Uterus (tissue), 4 donors: Measurements from ENCODE around the gene DIAPH3. TPM values are rescaled to one million over a fixed set of nuclear protein-coding genes. Genes with fewer than 3 reads are reported as not detected.

Experiments used
- DNase-seq, 2 donors: peaks; one replicate each; pipeline ENCODE4 v3.0.0-alpha.2; 2019 to 2020
- H3K27ac ChIP-seq, 2 donors: fragments of 200-600 bp; sonication (generic); 1 replicate in 1 of 2; 2 replicates in 1 of 2; pipeline ENCODE4 v1.5.1; 2016 to 2018
- H3K27me3 ChIP-seq, 2 donors: fragments of 200-600 bp; sonication (generic); one replicate each; pipeline ENCODE4 v1.5.1; 2018 to 2019; ENCODE audit warnings: control low read depth in 1 of 2
- H3K36me3 ChIP-seq, 2 donors: fragments of 200-600 bp; sonication (generic); one replicate each; pipeline ENCODE4 v1.5.1; 2019; ENCODE audit warnings: control low read depth in 1 of 2
- H3K4me1 ChIP-seq, 2 donors: fragments of 200-600 bp; sonication (generic); one replicate each; pipeline ENCODE4 v1.5.1; 2018 to 2019; ENCODE audit warnings: control low read depth in 1 of 2
- H3K4me3 ChIP-seq, 2 donors: fragments of 200-600 bp; sonication (generic); 1 replicate in 1 of 2; 2 replicates in 1 of 2; pipeline ENCODE4 v1.5.1; 2018 to 2019; ENCODE audit warnings: mild to moderate bottlenecking in 1 of 2
- H3K9me3 ChIP-seq, 2 donors: fragments of 200-600 bp; sonication (generic); one replicate each; pipeline ENCODE4 v1.5.1; 2019; ENCODE audit warnings: control low read depth in 1 of 2
- CTCF ChIP-seq, 4 experiments: fragments of 200-600 bp in 2 of 4; fragments of 450-650 bp in 2 of 4; sonication (generic) in 2 of 4; IDR thresholded peaks; one replicate each; pipeline ENCODE4 v1.5.1; 2016 to 2019; ENCODE audit warnings: antibody characterized with exemption in 4 of 4, mild to moderate bottlenecking in 2 of 4, moderate library complexity in 1 of 4
- POLR2A ChIP-seq, 2 donors: fragments of 450-650 bp; IDR thresholded peaks; one replicate each; pipeline ENCODE4 v1.6.1; 2016; ENCODE audit warnings: antibody characterized with exemption in 2 of 2, mild to moderate bottlenecking in 1 of 2, moderate library complexity in 1 of 2
- intact Hi-C: fragments of 100-400 bp; cut with DNase I; formaldehyde crosslinking; loops from one replicate; pipeline ENCODE4 v1.15.1; 2023; ENCODE audit warnings: low total_unique reads
- total RNA-seq, 4 donors: library from RNA; depleted of rRNA in 3 of 4; stranded (reverse); fragments of >200 nt in 3 of 4; gene quantifications; one replicate each; pipeline versions ENCODE4 v1.1.0 to v1.2.4, GENCODE V29; 2014 to 2023
- donor health status: DM: yes; HTN: yes; CAD: no.

The DIAPH3 gene
- total RNA-seq, 4 donors from 2014 or later, result 11.4 TPM; not detected in 3

GRCh38 chr13:60112771-60113170 lies 51.0 kb downstream of the DIAPH3 start:
- H3K36me3 ChIP-seq, result no peaks in the 10 kb centered on the region
- no peak overlapping the region for H3K27ac ChIP-seq
- H3K9me3 ChIP-seq, result no peaks in the 10 kb centered on the region
- no peak for DNase-seq
- TF ChIP-seq CTCF (IDR thresholded peaks at IDR 0.05) (no peak), POLR2A (IDR thresholded peaks at IDR 0.05) (no peak)
- H3K4me3 ChIP-seq, result no peak overlapping the region
- no peaks in the 10 kb centered on the region for H3K4me1 ChIP-seq
- intact Hi-C loops, result no loop called here
- H3K27me3 ChIP-seq, result no peaks in the 10 kb centered on the region

- no peaks in the 10 kb centered on the region for H3K27me3 ChIP-seq
- no peak for DNase-seq
- H3K4me1 ChIP-seq, result no peaks in the 10 kb centered on the region
- H3K9me3 ChIP-seq, result no peaks in the 10 kb centered on the region
- no peak overlapping the region for H3K27ac ChIP-seq
- TF ChIP-seq CTCF (IDR thresholded peaks at IDR 0.05), result no peak
- H3K36me3 ChIP-seq, result no peaks in the 10 kb centered on the region
- intact Hi-C loops, result no loop called here
- H3K4me3 ChIP-seq, result no peak overlapping the region
Measured at GRCh38 chr13:60111691-60112090, 52.0 kb downstream of the DIAPH3 start.

- Histone ChIP-seq H3K4me3 (no peak overlapping the region), H3K27me3 (no peaks in the 10 kb centered on the region), H3K9me3 (no peaks in the 10 kb centered on the region), H3K36me3 (no peaks in the 10 kb centered on the region), H3K27ac (no peak overlapping the region), H3K4me1 (no peaks in the 10 kb centered on the region)
- intact Hi-C loops, result no loop called here
- TF ChIP-seq POLR2A (IDR thresholded peaks at IDR 0.05), result no peak
- no peak for TF ChIP-seq CTCF (IDR thresholded peaks at IDR 0.05)
- no peak for DNase-seq
Measured at GRCh38 chr13:60109285-60109684, 54.4 kb downstream of the DIAPH3 start.

GRCh38 chr13:60108589-60108988 lies 55.1 kb downstream of the DIAPH3 start:
- no peak for TF ChIP-seq POLR2A (IDR thresholded peaks at IDR 0.05)
- TF ChIP-seq CTCF (IDR thresholded peaks at IDR 0.05), result no peak
- no peaks in the 10 kb centered on the region for H3K4me1 ChIP-seq
- intact Hi-C loops, result no loop called here
- DNase-seq, result no peak
- H3K27ac ChIP-seq, result no peak overlapping the region
- no peaks in the 10 kb centered on the region for H3K27me3 ChIP-seq
- no peak overlapping the region for H3K4me3 ChIP-seq
- H3K9me3 ChIP-seq, result no peaks in the 10 kb centered on the region
- no peaks in the 10 kb centered on the region for H3K36me3 ChIP-seq

GRCh38 chr13:60099631-60100420 lies 63.9 kb downstream of the DIAPH3 start:
- Histone ChIP-seq H3K9me3 (no peaks in the 10 kb centered on the region), H3K27me3 (no peaks in the 10 kb centered on the region), H3K4me3 (no peak overlapping the region), H3K4me1 (no peaks in the 10 kb centered on the region), H3K36me3 (no peaks in the 10 kb centered on the region), H3K27ac (no peak overlapping the region)
- DNase-seq, result no peak
- intact Hi-C loops, result no loop called here
- TF ChIP-seq CTCF (IDR thresholded peaks at IDR 0.05) (no peak), POLR2A (IDR thresholded peaks at IDR 0.05) (no peak)
